GM12892 (cell line): ENCODE results near the gene ZKSCAN5.

Experiments
- POLR2A ChIP-seq: IDR thresholded peaks from 2 replicates; pipeline ENCODE4 v1.6.1; 2011; ENCODE audit warnings: low read depth, low read length, control low read depth
- POLR2AphosphoS5 ChIP-seq: IDR thresholded peaks from 2 replicates; pipeline ENCODE4 v1.6.1; 2011; ENCODE audit warnings: low read depth, low read length, control low read depth
- TAF1 ChIP-seq: IDR thresholded peaks from 2 replicates; pipeline ENCODE4 v1.6.1; 2011; ENCODE audit warnings: low read depth, mild to moderate bottlenecking, control low read depth, low read length, borderline replicate concordance

GRCh38 chr7:99573257-99573656, 68.8 kb downstream of the ZKSCAN5 start:
- no peak for TF ChIP-seq TAF1
- TF ChIP-seq POLR2AphosphoS5 = peak; percentile 66; the same call in 1 of the 2 replicates
- no peak for TF ChIP-seq POLR2A
